ENCODE data around the gene CLMP. TPM values are rescaled to one million over a fixed set of nuclear protein-coding genes. Genes with fewer than 3 reads are reported as not detected.
"Not testable (repeated sequence)": the region's sequence is repeated elsewhere in the genome, so short reads cannot be mapped to it uniquely, and the experiment has no call there.

The CLMP gene
- total RNA-seq, 2 experiments from 2014 or later = 0.09 TPM; not detected in 1

DNA sequence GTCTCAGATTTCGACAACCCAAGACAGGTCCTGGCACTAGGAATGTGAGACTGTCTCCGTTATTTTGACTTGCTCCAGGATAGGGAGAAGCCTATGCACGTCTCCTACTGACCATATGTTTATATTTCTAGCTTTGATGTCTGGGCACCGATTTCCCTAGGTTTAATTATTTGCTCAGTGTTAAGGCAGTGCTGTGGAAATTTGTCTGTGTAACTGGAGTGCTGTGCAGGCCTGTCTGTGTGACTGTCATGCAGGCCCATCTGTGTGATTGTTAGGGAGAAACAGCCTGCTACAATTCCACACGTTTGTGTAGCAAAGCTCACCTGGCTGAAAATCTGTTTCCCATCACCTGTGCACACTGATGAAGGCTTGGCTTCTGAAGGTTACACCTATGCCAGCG lies 103.5 kb downstream of the CLMP start:
- no peak overlapping the region for H3K4me3 Mint-ChIP-seq
- no peak overlapping the region for H3K27ac Mint-ChIP-seq

DNA sequence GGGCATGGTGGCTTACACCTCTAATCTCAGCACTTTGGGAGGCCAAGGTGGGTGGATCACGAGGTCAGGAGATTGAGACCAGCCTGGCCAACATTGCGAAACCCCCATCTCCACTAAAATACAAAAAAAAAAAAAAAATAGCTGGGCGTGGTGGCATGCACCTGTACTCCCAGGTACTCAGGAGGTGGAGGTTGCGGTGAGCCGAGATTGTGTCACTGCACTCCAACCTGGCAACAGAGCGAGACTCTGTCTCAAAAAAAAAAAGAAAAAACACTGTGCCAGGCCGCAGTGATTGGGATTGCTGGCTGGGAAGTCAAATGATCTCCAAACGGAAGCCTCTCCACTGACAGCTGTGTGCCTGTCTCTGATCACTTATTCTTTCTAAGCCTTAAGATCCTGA lies 104.9 kb downstream of the CLMP start:
- peaks cover 15% of the 10 kb centered on the region for H3K4me1 Mint-ChIP-seq (ENCODE audit: low read depth)
- intact Hi-C loops (cut with micrococcal nuclease) = loop anchor here (10.0 kb wide), 1 partner anchor 285 kb away; no protein-coding TSS in a partner anchor
- H3K9me3 Mint-ChIP-seq; H3K4me3 Mint-ChIP-seq; H3K36me3 Mint-ChIP-seq (ENCODE audit: low read depth); ATAC-seq; POLR2A ChIA-PET; H3K27ac Mint-ChIP-seq; DNase-seq; H3K27me3 Mint-ChIP-seq: not testable (repeated sequence)
- CTCF ChIA-PET = interaction anchor here (1.0 to 5.7 kb wide), 4 partner anchors 13 to 171 kb away, joined by 3 to 25 read pairs (median 9); no protein-coding TSS in a partner anchor

More for the DNA sequence above, 103.5 kb downstream of the CLMP start:
- ChIA-PET POLR2A (interaction anchor here (0.7 to 1.3 kb wide), 3 partner anchors 11 to 31 kb away, joined by 3 read pairs; no protein-coding TSS in a partner anchor), CTCF (interaction anchor here (0.7 to 5.7 kb wide), 4 partner anchors 12 to 156 kb away, joined by 3 to 25 read pairs (median 11); no protein-coding TSS in a partner anchor)
- TF ChIP-seq, protein P1, sequence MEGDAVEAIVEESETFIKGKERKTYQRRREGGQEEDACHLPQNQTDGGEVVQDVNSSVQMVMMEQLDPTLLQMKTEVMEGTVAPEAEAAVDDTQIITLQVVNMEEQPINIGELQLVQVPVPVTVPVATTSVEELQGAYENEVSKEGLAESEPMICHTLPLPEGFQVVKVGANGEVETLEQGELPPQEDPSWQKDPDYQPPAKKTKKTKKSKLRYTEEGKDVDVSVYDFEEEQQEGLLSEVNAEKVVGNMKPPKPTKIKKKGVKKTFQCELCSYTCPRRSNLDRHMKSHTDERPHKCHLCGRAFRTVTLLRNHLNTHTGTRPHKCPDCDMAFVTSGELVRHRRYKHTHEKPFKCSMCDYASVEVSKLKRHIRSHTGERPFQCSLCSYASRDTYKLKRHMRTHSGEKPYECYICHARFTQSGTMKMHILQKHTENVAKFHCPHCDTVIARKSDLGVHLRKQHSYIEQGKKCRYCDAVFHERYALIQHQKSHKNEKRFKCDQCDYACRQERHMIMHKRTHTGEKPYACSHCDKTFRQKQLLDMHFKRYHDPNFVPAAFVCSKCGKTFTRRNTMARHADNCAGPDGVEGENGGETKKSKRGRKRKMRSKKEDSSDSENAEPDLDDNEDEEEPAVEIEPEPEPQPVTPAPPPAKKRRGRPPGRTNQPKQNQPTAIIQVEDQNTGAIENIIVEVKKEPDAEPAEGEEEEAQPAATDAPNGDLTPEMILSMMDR (IDR thresholded peaks at IDR 0.05) = no peak
- Mint-ChIP-seq H3K27me3 (no peaks in the 10 kb centered on the region), H3K9me3 (no peaks in the 10 kb centered on the region), H3K36me3 (ENCODE audit: low read depth) (no peaks in the 10 kb centered on the region), H3K4me1 (ENCODE audit: low read depth) (peaks cover 9% of the 10 kb centered on the region)
- intact Hi-C loops (cut with micrococcal nuclease) = loop anchor here (10.0 kb wide), 1 partner anchor 283 kb away; no protein-coding TSS in a partner anchor
- no peak for ATAC-seq
- no peak for DNase-seq

DNA sequence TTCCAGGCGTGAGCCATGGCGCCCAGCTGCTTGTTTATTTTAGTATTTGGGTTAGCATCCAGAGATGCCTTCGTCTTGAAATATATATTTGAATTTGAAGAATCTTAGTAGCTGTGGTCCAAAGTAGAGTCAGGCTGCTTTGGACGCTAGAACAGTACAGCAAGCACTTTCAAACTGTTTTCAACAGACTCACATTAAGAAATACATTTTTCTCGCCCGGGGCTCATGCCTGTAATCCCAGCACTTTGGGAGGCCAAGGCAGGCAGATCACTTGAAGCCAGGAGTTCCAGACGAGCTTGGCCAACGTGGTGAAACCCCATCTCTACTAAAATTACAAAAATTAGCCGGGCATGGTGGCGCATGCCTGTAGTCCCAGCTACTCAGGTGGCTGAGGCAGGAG lies 106.2 kb downstream of the CLMP start:
- ATAC-seq; H3K4me3 Mint-ChIP-seq; H3K9me3 Mint-ChIP-seq; DNase-seq; H3K36me3 Mint-ChIP-seq (ENCODE audit: low read depth); H3K27ac Mint-ChIP-seq; H3K27me3 Mint-ChIP-seq; intact Hi-C loops (cut with micrococcal nuclease): not testable (repeated sequence)
- ChIA-PET CTCF (interaction anchor here (0.7 to 5.7 kb wide), 7 partner anchors 10 to 158 kb away, joined by 3 to 25 read pairs (median 4); no protein-coding TSS in a partner anchor), POLR2A (interaction anchor here (0.6 to 10.9 kb wide), 3 partner anchors 16 to 27 kb away, joined by 3 to 67 read pairs (median 3); partner anchors contain the start of gene HSPA8)
- peaks cover 20% of the 10 kb centered on the region for H3K4me1 Mint-ChIP-seq (ENCODE audit: low read depth)

DNA sequence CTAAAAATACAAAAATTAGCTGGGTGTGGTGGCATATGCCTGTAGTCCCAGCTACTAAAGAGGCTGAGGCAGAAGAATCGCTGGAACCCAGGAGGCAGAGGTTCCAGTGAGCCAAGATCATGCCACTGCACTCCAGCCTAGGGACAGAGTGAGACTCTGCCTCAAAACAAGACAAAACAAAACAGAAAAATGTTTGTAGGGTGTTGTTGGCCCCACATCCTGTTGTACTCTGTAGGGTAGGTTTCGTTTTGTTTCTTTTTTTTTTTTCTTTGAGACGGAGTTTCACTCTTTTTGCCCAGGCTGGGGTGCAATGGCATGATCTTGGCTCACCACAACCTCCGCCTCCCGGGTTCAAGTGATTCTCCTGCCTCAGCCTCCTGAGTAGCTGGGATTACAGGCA lies 107.4 kb downstream of the CLMP start:
- H3K27me3 Mint-ChIP-seq; H3K36me3 Mint-ChIP-seq (ENCODE audit: low read depth); intact Hi-C loops (cut with micrococcal nuclease); H3K9me3 Mint-ChIP-seq: not testable (repeated sequence)
- Mint-ChIP-seq H3K4me1 (ENCODE audit: low read depth) (peaks cover 32% of the 10 kb centered on the region), H3K27ac (peak overlapping the region; percentile 70), H3K4me3 (peak overlapping the region; percentile 22)
- POLR2A ChIA-PET = interaction anchor here (1.0 to 10.9 kb wide), 3 partner anchors 12 to 26 kb away, joined by 4 to 67 read pairs (median 5); partner anchors contain the start of gene HSPA8
- peak; percentile 35 for DNase-seq
- ATAC-seq = peak; percentile 94
- CTCF ChIA-PET = interaction anchor here (1.2 to 5.7 kb wide), 4 partner anchors 8 to 159 kb away, joined by 3 to 25 read pairs (median 10); no protein-coding TSS in a partner anchor

DNA sequence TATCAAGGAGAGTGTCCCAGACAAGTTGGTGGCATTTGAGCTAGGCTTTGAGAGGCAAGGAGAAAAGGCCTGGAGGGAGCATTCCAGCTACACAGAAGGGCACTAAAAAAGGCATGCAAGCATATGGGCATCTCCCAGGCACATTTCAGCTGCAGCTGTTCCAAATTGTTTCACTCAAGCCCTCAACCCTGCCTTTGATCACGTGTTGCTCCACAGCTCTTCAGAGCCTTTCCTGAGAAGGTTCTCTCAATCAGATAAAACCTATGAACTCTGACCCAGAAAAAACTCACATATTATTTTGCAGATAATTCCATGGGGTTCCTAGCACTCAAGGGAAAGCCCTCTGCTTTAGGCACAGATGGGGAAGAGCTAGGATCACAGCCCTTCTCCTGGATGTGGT lies 108.7 kb downstream of the CLMP start:
- POLR2A ChIA-PET = interaction anchor here (1.0 to 10.9 kb wide), 2 partner anchors 25 to 29 kb away, joined by 4 to 67 read pairs; partner anchors contain the start of gene HSPA8
- peaks cover 32% of the 10 kb centered on the region for H3K4me1 Mint-ChIP-seq (ENCODE audit: low read depth)

DNA sequence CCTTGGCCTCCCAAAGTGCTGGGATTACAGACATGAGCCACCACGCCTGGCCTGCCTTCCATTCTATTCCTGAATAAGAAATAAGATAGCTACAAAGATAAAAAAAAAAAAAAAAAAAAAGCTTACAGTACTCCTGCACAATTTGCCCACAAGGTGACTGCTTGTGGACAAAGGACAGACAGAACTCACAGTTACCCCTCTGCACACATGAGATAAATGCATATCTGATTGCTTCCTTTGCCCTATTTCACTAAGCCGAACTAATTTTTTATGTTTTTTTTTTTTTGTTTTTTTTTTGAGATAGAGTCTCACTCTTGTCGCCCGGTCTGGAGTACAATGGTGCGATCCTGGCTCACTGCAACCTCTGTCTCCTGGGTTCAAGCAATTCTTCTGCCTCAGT lies 109.6 kb downstream of the CLMP start:
- ChIA-PET CTCF (interaction anchor here (1.1 to 1.6 kb wide), 3 partner anchors 62 to 176 kb away, joined by 4 to 5 read pairs (median 5); no protein-coding TSS in a partner anchor), POLR2A (interaction anchor here (0.8 to 10.9 kb wide), 3 partner anchors 20 to 31 kb away, joined by 3 to 67 read pairs (median 4); partner anchors contain the start of gene HSPA8)
- Mint-ChIP-seq H3K4me3 (no peak overlapping the region), H3K9me3 (peaks cover 2% of the 10 kb centered on the region), H3K27me3 (no peaks in the 10 kb centered on the region), H3K36me3 (ENCODE audit: low read depth) (peaks cover 4% of the 10 kb centered on the region), H3K27ac (no peak overlapping the region), H3K4me1 (ENCODE audit: low read depth) (peaks cover 32% of the 10 kb centered on the region)
- ATAC-seq (no peak), DNase-seq (no peak)
- TF ChIP-seq, protein P1 (IDR thresholded peaks at IDR 0.05) = no peak
- intact Hi-C loops (cut with micrococcal nuclease) = no loop called here

More for the DNA sequence above, 108.7 kb downstream of the CLMP start:
- DNase-seq = no peak
- Mint-ChIP-seq H3K27ac (peak overlapping the region; percentile 34), H3K27me3 (no peaks in the 10 kb centered on the region), H3K4me3 (no peak overlapping the region), H3K36me3 (ENCODE audit: low read depth) (peaks cover 4% of the 10 kb centered on the region), H3K9me3 (peaks cover 2% of the 10 kb centered on the region)
- ATAC-seq = no peak
- TF ChIP-seq, protein P1 (IDR thresholded peaks at IDR 0.05) = no peak
- intact Hi-C loops (cut with micrococcal nuclease) = no loop called here
- CTCF ChIA-PET = interaction anchor here (0.7 to 1.6 kb wide), 6 partner anchors 24 to 175 kb away, joined by 3 to 5 read pairs (median 4); no protein-coding TSS in a partner anchor
